Activated CD4-positive, alpha-beta T cell treated with anti-CD3 and anti-CD28 coated beads, Interleukin-2, amount 10 ng/mL, durations not matched to agents 24 days and 14 days (primary cell): ENCODE data around the gene DAAM2. TPM values are rescaled to one million over a fixed set of nuclear protein-coding genes. Genes with fewer than 3 reads are reported as not detected.

Source experiments
- DNase-seq: peaks from one replicate; pipeline ENCODE4 v3.0.0; 2022
- H3K27ac Mint-ChIP-seq: one replicate; pipeline ENCODE4 v1.8.0; 2022; ENCODE audit warnings: mild to moderate bottlenecking, mixed read lengths
- H3K27me3 Mint-ChIP-seq: one replicate; pipeline ENCODE4 v1.8.0; 2022; ENCODE audit warnings: mixed read lengths
- H3K36me3 Mint-ChIP-seq: one replicate; pipeline ENCODE4 v1.8.0; 2022; ENCODE audit warnings: low read depth, mild to moderate bottlenecking, mixed read lengths
- H3K4me1 Mint-ChIP-seq: one replicate; pipeline ENCODE4 v1.8.0; 2021; ENCODE audit warnings: mixed read lengths
- H3K4me3 Mint-ChIP-seq: one replicate; pipeline ENCODE4 v1.8.0; 2022; ENCODE audit warnings: mild to moderate bottlenecking, moderate library complexity, mixed read lengths
- H3K9me3 Mint-ChIP-seq: one replicate; pipeline ENCODE4 v1.8.0; 2021; ENCODE audit warnings: mixed read lengths
- intact Hi-C: fragments of 100-400 bp; cut with micrococcal nuclease; formaldehyde crosslinking; loops from one replicate; pipeline ENCODE4 v1.15.1; 2023
- total RNA-seq: library from RNA; stranded (reverse); gene quantifications from 2 replicates; pipeline ENCODE4 v1.2.3, GENCODE V29; 2022

DAAM2 gene
- total RNA-seq, 1 donor from 2014 or later, result not detected

DNA sequence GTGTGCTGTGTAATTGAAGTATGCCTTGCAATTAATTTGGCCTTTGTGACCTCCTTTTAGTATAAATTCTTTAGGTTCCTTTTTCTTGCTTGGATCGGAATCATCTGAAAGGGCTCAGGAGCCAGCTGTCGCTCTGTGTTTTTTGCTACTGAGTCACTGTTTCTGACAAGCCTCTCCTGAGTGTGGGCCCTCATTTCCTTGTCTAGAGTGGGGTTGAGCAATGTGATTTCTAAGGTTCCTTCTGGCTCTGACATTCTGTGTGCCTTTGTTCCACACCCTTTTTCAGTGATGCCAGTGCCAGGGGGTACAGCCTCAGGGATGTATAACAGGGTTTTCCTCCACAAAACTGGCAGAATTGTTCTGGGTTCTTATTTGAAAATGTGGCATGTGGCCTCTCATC, 26.5 kb downstream of the DAAM2 start:
- Mint-ChIP-seq H3K27ac (no peak overlapping the region), H3K4me3 (no peak overlapping the region), H3K36me3 (no peaks in the 10 kb centered on the region), H3K4me1 (no peaks in the 10 kb centered on the region), H3K27me3 (no peaks in the 10 kb centered on the region), H3K9me3 (no peaks in the 10 kb centered on the region)
- no peak for DNase-seq
- intact Hi-C loops, result no loop called here

- intact Hi-C loops, result no loop called here
- Mint-ChIP-seq H3K27me3 (no peaks in the 10 kb centered on the region), H3K9me3 (no peaks in the 10 kb centered on the region), H3K36me3 (no peaks in the 10 kb centered on the region), H3K4me1 (no peaks in the 10 kb centered on the region), H3K27ac (no peak overlapping the region), H3K4me3 (no peak overlapping the region)
- DNase-seq, result no peak
Measured at GRCh38 chr6:39819228-39819627, 27.1 kb downstream of the DAAM2 start.

DNA sequence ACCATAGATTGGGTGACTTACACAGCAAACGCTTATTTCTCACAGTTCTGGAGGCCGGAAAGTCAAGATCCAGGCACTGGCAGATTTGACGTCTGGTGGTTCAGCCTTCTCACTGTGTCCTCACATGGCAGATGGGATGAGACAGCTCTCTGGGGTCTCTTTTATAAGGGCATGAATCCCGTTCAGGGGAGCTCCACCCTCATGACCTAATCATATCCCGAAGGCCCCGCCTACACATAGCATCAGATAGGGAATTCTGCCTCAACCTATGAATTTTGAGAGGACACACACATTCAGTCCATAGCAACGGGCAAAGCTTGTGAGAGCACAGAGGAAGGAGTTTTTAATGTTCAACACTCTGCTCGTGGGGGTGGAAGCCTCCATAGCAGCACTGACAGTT, 27.5 kb downstream of the DAAM2 start:
- intact Hi-C loops, result no loop called here
- Mint-ChIP-seq H3K9me3 (no peaks in the 10 kb centered on the region), H3K27ac (no peak overlapping the region), H3K4me1 (no peaks in the 10 kb centered on the region), H3K4me3 (no peak overlapping the region), H3K36me3 (no peaks in the 10 kb centered on the region), H3K27me3 (no peaks in the 10 kb centered on the region)
- no peak for DNase-seq

GRCh38 chr6:39820553-39820952, 28.4 kb downstream of the DAAM2 start:
- Mint-ChIP-seq H3K36me3 (no peaks in the 10 kb centered on the region), H3K9me3 (no peaks in the 10 kb centered on the region), H3K27ac (no peak overlapping the region), H3K4me3 (no peak overlapping the region), H3K27me3 (no peaks in the 10 kb centered on the region), H3K4me1 (no peaks in the 10 kb centered on the region)
- no peak for DNase-seq
- intact Hi-C loops, result no loop called here

DNA sequence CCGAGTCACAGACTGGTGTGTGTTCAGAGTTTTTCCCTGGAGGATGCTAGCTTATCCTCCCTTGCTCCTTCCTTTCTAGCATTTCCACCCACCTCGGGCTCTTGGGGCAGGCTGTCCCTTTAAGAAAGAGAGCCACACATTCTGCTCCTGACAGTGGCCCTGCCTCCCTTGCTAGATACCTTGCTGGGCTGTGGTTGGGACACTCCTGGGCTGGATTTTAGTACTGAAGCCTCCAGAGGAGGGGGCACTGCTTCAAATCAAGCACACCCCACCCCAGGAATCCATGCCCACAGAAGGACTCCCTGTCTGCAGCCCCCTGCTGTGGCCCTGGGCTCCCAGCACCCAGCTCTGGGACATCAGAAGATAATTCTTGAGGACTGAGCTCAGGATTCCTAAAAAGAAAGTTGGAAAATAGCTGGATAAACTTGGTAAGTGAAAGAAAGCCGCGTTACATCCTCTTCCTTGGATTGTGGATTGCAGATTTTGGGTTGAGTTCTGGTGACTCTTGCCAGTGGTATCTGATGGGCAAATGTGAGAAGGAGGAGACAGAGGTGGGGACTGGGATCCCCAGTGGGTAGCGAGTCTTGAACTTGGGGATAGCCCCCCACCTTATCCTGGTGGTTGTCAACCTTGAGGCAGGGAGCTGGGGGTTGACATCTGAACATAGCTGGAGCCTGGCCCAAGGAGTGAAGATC, 29.0 kb downstream of the DAAM2 start:
- intact Hi-C loops, result no loop called here
- DNase-seq, result no peak
- H3K4me1 Mint-ChIP-seq, result no peaks in the 10 kb centered on the region
- H3K27me3 Mint-ChIP-seq, result no peaks in the 10 kb centered on the region
- no peak overlapping the region for H3K4me3 Mint-ChIP-seq
- no peaks in the 10 kb centered on the region for H3K9me3 Mint-ChIP-seq
- no peaks in the 10 kb centered on the region for H3K36me3 Mint-ChIP-seq
- H3K27ac Mint-ChIP-seq, result no peak overlapping the region

DNA sequence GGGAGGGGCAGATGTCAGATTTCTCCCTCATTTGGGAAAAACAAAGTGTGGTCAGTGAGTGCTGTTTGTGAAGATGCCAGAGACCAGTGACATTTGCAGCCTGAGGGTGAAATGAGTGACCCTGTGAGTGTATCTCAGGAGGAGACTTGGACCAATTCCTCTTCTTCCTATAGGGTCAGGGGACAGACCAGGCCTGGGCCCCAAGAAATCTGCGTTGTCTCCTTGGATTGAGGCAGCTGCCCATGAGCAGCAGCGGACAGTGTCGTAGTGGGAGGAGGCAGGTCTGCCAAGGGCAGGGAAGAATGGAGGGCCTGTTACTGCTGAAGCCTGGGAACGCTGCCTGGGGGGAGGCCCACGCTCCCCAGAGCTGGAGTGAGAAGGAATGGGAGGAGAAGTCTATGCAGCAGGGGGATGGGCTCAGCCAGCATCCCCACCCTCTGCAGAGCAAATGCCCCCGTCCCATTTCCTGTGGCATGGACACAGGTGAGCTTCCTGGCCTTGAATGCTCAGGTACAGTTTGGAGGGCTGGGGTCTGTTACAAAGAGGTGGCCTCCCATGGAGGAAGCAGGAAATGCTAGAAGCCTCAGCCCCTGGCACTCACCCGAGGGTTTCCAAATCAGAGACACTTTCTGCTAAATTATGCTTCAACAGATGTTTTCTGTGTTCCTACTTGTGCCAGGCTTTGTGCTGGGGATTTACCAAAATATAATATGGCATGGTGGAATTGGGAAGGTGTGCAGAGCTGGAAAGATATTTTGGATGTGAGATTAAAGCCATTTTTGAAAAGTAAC, 29.8 kb downstream of the DAAM2 start:
- H3K4me3 Mint-ChIP-seq, result no peak overlapping the region
- no peaks in the 10 kb centered on the region for H3K9me3 Mint-ChIP-seq
- no peak overlapping the region for H3K27ac Mint-ChIP-seq
- DNase-seq, result no peak
- intact Hi-C loops, result no loop called here
- H3K4me1 Mint-ChIP-seq, result no peaks in the 10 kb centered on the region
- no peaks in the 10 kb centered on the region for H3K36me3 Mint-ChIP-seq
- no peaks in the 10 kb centered on the region for H3K27me3 Mint-ChIP-seq

DNA sequence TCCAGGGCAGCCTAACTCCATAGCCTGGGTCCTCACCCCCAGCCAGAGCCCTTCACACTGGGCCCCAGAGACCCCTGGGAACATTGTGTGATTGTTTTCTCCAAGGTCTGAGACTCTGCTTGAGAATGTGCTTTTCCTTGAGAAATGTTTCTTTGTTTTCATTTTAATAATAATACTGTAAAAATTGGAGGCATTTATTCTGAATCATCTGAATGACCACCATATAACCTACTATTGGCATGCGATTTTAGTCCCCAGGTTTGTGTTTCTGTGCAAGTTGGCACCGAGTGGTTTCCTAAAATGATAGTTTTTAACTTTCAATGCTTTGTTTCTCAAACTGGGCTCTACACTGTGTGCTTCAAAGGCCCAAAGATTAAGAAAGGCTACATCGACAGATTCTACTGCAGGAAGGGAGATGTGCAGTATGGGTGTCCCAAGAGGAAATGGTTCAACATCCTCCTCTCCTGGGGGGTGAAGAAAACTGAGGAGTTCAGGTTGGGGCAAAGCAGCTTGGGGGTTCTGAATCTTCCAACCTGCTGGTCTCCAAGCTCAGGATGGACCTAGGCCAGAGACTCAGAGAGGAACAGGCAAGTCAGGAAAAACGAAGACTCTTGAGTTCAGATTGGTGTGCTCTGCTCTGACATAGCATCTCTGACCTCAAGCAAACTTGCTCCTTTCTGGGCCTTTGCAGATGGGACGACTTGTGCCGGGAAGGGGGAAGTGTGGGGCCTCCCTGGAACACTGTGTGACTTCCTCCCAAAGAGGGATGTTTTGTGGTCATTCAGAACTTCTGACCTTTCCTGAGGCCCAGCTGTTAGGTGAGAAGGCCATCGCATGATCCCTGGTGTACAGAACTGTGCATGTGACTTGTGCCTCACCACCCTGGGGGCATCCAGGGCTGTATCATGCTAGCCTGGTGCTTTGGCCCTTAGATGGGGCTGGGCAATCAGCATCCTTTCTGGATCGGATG, 31.0 kb downstream of the DAAM2 start:
- H3K36me3 Mint-ChIP-seq, result no peaks in the 10 kb centered on the region

GRCh38 chr6:39824030-39824926, 32.1 kb downstream of the DAAM2 start:
- Mint-ChIP-seq H3K9me3 (no peaks in the 10 kb centered on the region), H3K27ac (no peak overlapping the region), H3K4me1 (no peaks in the 10 kb centered on the region), H3K27me3 (no peaks in the 10 kb centered on the region), H3K36me3 (no peaks in the 10 kb centered on the region), H3K4me3 (no peak overlapping the region)
- intact Hi-C loops, result no loop called here
- DNase-seq, result no peak

More for the DNA sequence above, 31.0 kb downstream of the DAAM2 start:
- H3K27ac Mint-ChIP-seq, result no peak overlapping the region
- no peak for DNase-seq
- intact Hi-C loops, result no loop called here
- no peaks in the 10 kb centered on the region for H3K9me3 Mint-ChIP-seq
- H3K27me3 Mint-ChIP-seq, result no peaks in the 10 kb centered on the region
- no peak overlapping the region for H3K4me3 Mint-ChIP-seq
- H3K4me1 Mint-ChIP-seq, result no peaks in the 10 kb centered on the region

DNA sequence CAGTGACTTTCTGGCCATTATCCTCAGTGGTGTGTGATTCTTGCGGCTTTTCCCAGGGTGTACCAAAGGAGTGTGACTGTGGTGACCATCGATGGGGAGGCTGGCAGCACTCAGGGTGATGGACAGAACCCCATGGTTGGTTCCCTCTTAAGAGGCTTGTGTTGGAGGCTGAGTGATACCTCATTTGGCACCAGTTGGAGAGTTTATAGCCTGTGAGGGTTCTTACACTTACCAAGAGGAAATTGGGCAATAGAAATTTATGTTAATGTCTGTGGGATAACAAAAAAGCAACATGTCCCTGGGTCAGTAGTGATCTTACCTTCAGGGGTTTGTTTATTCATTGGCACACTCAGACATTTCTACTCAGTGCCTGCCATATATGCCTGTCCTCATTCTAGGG, 37.2 kb downstream of the DAAM2 start:
- Mint-ChIP-seq H3K27ac (no peak overlapping the region), H3K9me3 (no peaks in the 10 kb centered on the region), H3K4me3 (no peak overlapping the region), H3K27me3 (no peaks in the 10 kb centered on the region), H3K36me3 (no peaks in the 10 kb centered on the region), H3K4me1 (no peaks in the 10 kb centered on the region)
- no peak for DNase-seq
- intact Hi-C loops, result no loop called here

- H3K9me3 Mint-ChIP-seq, result no peaks in the 10 kb centered on the region
- no peak overlapping the region for H3K4me3 Mint-ChIP-seq
- no peaks in the 10 kb centered on the region for H3K36me3 Mint-ChIP-seq
- intact Hi-C loops, result no loop called here
- H3K27me3 Mint-ChIP-seq, result no peaks in the 10 kb centered on the region
- H3K4me1 Mint-ChIP-seq, result no peaks in the 10 kb centered on the region
- DNase-seq, result no peak
- no peak overlapping the region for H3K27ac Mint-ChIP-seq
Measured at GRCh38 chr6:39830444-39830843, 38.3 kb downstream of the DAAM2 start.

DNA sequence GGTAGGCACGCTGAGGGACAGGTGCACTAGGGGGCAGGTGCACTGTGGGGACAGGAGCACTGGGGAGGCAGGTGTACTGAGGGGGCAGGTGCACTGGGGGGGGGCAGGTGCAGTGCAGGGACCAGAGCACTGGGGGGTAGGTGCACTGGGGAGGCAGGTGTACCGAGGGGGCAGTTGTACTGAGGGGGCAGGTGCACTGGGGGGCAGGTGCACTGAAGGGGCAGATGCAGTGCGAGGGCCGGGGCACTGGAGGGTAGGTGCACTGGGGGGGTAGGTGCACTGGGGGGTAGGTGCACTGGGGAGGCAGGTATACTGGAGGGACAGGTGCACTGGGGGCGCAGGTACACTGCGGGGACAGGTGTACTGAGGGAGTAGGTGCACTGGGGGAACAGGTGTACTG, 39.5 kb downstream of the DAAM2 start:
- H3K36me3 Mint-ChIP-seq, result no peaks in the 10 kb centered on the region
- no peaks in the 10 kb centered on the region for H3K4me1 Mint-ChIP-seq
- no peak overlapping the region for H3K4me3 Mint-ChIP-seq

DNA sequence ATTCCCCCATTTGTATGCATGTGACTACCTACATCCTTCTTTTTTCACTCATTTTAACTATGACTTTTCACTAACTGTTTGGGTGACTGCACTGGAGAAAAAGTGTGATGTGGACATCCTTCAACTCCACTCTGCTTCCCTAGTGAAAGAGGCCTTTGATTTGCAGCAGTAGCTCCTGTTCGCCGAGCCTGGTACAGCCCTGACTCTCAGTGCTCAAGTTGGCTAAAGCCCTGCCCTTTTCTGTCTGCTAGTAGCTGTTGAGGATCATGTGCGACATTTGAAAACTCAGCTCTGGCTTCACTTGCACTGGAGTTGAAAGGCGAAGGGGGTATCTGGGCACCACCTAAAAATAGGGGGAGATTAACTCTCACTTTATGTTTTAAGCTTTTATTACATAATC, 42.1 kb downstream of the DAAM2 start:
- H3K36me3 Mint-ChIP-seq, result no peaks in the 10 kb centered on the region
- no peak for DNase-seq
- H3K27ac Mint-ChIP-seq, result no peak overlapping the region
- no peak overlapping the region for H3K4me3 Mint-ChIP-seq
- H3K4me1 Mint-ChIP-seq, result no peaks in the 10 kb centered on the region
- H3K9me3 Mint-ChIP-seq, result no peaks in the 10 kb centered on the region
- no peaks in the 10 kb centered on the region for H3K27me3 Mint-ChIP-seq
- intact Hi-C loops, result no loop called here

More for the DNA sequence above, 39.5 kb downstream of the DAAM2 start:
- no peak for DNase-seq
- no peak overlapping the region for H3K27ac Mint-ChIP-seq
- H3K27me3 Mint-ChIP-seq, result no peaks in the 10 kb centered on the region
- no peaks in the 10 kb centered on the region for H3K9me3 Mint-ChIP-seq
- intact Hi-C loops, result no loop called here

DNA sequence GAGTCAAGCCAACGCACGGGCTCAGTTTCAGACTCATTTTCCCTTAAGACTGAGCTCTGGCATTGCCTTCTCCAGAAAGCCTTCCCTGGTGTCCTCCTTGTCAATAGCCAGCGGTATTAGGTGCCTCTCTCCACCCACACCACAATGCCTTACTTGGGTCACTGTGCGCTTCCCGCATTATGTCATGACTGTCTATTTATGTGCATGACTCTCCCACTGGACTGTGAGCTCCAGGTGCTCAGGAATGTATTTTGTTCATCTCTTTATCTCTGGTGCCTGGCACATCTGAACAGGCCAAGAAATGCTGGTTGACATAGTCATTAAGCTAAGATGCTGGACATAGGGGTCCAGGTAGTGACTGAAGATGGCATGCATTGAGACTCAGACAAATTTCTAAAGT, 42.7 kb downstream of the DAAM2 start:
- H3K4me3 Mint-ChIP-seq, result no peak overlapping the region
- H3K4me1 Mint-ChIP-seq, result no peaks in the 10 kb centered on the region
- no peak for DNase-seq
- H3K9me3 Mint-ChIP-seq, result no peaks in the 10 kb centered on the region
- H3K27ac Mint-ChIP-seq, result no peak overlapping the region
- H3K36me3 Mint-ChIP-seq, result no peaks in the 10 kb centered on the region
- no peaks in the 10 kb centered on the region for H3K27me3 Mint-ChIP-seq
- intact Hi-C loops, result no loop called here
